Measurements from ENCODE around the gene PLK3. TPM values are rescaled to one million over a fixed set of nuclear protein-coding genes. Genes with fewer than 3 reads are reported as not detected.
A peak's percentile ranks its signal among the peaks of the same experiment; 100 is the strongest.

Gene PLK3
- total and polyA plus RNA-seq, 9 of the 15 experiments (the other 6 are each of a cell fraction or from before 2014, with no cell fraction given), result 0.52 to 22.7 (median 11.0) TPM

DNA sequence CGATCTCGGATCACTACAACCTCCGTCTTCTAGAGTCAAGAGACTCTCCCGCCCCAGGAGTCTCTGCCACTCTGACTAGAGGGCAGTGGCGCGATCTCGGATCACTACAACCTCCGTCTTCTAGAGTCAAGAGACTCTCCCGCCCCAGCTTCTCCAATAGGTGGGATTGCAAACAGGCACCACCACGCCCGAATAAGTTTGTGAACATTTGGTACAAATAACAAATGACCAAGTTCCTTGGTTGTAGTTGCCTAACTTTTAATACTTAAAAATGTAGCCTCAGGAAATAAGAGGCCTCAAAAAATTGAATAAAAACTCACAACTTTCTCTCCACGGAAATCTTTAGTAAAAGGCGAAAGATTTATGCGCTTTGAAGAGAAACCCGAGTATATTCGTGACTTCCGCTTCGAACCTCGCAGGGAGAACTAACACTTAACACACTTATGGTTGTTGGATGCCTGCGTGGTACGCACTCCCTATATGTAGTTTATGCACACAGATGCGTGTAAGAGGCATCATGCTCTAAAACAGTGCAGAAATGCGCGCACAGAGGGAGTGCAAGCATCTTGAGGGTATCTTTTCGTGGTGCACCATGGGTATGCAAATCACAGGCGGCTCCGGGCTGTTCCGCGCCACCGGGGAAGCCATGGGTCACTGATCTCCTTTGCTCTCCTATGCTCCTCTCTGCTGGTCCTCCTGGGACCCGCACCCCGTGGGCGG, 19.6 kb downstream of the PLK3 start (continued):
- TF ChIP-seq, protein P1, sequence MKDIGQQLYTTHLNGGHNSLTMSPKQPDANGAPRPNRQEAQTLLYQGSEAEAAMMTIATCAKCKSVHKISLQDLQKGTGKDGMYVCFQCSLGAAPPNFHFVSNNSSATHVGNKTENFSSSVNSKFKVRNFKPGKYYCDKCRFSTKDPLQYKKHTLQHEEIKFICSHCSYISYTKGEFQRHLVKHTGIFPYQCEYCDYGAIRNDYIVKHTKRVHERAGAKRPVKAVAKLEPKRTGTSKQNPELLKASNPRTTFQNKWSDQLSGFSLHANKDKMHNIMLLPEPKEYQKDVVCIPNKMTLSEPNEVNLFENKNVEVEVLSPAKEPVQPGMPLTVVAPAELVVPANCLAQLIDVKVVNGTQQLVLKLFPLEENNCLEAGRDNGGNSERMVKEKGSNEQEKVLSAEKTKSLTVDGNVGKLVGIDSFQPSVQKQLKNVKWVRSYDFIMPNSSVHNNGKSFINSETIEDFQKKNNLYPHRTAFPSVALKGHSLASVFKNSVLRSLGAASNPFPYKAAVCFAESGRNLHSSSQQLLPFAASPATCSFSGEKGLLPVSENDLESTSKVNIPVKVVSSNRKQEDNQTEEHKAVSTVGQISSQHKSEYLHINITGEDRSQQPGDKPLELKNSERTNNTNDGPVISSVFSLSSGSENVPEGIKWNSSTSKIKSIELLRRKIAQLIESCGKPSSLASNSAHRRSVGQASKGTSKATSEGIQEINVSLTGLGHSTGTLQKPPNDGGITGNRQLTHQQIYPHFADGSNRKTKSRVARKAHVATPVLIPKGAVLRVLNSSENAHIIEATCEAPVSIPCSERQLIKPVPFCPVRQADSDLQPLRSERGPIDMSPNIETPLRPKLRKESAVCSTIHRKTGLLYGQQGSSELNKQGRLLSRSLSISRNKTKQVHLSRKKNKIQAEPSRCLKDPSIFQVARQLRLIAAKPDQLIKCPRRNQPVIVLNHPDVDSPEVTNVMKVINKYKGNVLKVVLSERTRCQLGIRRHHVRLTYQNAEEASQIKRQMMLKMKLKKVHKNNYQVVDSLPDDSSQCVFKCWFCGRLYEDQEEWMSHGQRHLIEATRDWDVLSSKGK (CRISPR knock-in tag; IDR thresholded peaks at IDR 0.05), result peak; percentile 73; the same call in 1 of the 2 replicates
- TF ChIP-seq, protein P2, sequence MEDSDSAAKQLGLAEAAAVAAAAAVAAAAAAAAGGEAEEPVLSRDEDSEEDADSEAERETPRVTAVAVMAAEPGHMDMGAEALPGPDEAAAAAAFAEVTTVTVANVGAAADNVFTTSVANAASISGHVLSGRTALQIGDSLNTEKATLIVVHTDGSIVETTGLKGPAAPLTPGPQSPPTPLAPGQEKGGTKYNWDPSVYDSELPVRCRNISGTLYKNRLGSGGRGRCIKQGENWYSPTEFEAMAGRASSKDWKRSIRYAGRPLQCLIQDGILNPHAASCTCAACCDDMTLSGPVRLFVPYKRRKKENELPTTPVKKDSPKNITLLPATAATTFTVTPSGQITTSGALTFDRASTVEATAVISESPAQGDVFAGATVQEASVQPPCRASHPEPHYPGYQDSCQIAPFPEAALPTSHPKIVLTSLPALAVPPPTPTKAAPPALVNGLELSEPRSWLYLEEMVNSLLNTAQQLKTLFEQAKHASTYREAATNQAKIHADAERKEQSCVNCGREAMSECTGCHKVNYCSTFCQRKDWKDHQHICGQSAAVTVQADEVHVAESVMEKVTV (CRISPR knock-in tag; IDR thresholded peaks at IDR 0.05), result peak; percentile 66
- peak; percentile 69; the same call in 1 of the 2 replicates for TF ChIP-seq ZNF197 (CRISPR knock-in tag; IDR thresholded peaks at IDR 0.05; ENCODE audit: low read depth)
- TF ChIP-seq, protein P3, sequence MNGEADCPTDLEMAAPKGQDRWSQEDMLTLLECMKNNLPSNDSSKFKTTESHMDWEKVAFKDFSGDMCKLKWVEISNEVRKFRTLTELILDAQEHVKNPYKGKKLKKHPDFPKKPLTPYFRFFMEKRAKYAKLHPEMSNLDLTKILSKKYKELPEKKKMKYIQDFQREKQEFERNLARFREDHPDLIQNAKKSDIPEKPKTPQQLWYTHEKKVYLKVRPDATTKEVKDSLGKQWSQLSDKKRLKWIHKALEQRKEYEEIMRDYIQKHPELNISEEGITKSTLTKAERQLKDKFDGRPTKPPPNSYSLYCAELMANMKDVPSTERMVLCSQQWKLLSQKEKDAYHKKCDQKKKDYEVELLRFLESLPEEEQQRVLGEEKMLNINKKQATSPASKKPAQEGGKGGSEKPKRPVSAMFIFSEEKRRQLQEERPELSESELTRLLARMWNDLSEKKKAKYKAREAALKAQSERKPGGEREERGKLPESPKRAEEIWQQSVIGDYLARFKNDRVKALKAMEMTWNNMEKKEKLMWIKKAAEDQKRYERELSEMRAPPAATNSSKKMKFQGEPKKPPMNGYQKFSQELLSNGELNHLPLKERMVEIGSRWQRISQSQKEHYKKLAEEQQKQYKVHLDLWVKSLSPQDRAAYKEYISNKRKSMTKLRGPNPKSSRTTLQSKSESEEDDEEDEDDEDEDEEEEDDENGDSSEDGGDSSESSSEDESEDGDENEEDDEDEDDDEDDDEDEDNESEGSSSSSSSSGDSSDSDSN (IDR thresholded peaks at IDR 0.05; ENCODE audit: borderline replicate concordance in 1 of 2, low read depth in 2 of 2, low read length in 2 of 2), result no peak
- 0 out of 2 replicates have a peak, but pooled peaks have one; percentile 85 for TF ChIP-seq RHOXF2B (CRISPR knock-in tag; conservative IDR thresholded peaks at IDR 0.05)
- peak; percentile 89; the same call in 1 of the 2 replicates for TF ChIP-seq MXI1 (IDR thresholded peaks at IDR 0.05; ENCODE audit: low read depth, low read length)
- peak; percentile 35 to 50; a peak in 3 of 4 replicates for TF ChIP-seq FOXA3 (CRISPR knock-in tag; conservative IDR thresholded peaks at IDR 0.05 in 1 of 2, IDR thresholded peaks at IDR 0.05 in 1 of 2)
- TF ChIP-seq KLF10 (CRISPR knock-in tag; IDR thresholded peaks at IDR 0.05), result peak; percentile 88
- peak; percentile 90 for TF ChIP-seq ZKSCAN1 (IDR thresholded peaks at IDR 0.05; ENCODE audit: low read depth, low read length)
- no peak; the same call in 1 of the 2 replicates for TF ChIP-seq ZBTB49 (CRISPR knock-in tag; IDR thresholded peaks at IDR 0.05; ENCODE audit: borderline replicate concordance)
- TF ChIP-seq SIX5 (IDR thresholded peaks at IDR 0.05; ENCODE audit: borderline replicate concordance in 1 of 2, insufficient read depth in 1 of 2, low read depth in 1 of 2, low read length in 2 of 2), result no peak; a peak in 1 of 4 replicates
- no peak; the same call in 1 of the 2 replicates for TF ChIP-seq PTRF (tag; IDR thresholded peaks at IDR 0.05)
- TF ChIP-seq OTX1 (CRISPR knock-in tag; IDR thresholded peaks at IDR 0.05), result peak; percentile 97
- peak; percentile 14 to 72; a peak in 3 of 4 replicates for TF ChIP-seq FOXK2 (conservative IDR thresholded peaks at IDR 0.05 in 1 of 2, IDR thresholded peaks at IDR 0.05 in 1 of 2; ENCODE audit: low read depth in 2 of 2)
- TF ChIP-seq ZNF830 (CRISPR knock-in tag; IDR thresholded peaks at IDR 0.05), result 0 out of 2 replicates have a peak, but pooled peaks have one; percentile 40
- TF ChIP-seq PYGO2 (tag; IDR thresholded peaks at IDR 0.05), result 0 out of 2 replicates have a peak, but pooled peaks have one; percentile 5
